ELR (cell line): ENCODE data around the gene RNF113B.

Experiments
- DNase-seq: peaks from one replicate; pipeline ENCODE4 v3.0.0-alpha.2; 2015; ENCODE audit warnings: low read depth

Gene RNF113B

DNA sequence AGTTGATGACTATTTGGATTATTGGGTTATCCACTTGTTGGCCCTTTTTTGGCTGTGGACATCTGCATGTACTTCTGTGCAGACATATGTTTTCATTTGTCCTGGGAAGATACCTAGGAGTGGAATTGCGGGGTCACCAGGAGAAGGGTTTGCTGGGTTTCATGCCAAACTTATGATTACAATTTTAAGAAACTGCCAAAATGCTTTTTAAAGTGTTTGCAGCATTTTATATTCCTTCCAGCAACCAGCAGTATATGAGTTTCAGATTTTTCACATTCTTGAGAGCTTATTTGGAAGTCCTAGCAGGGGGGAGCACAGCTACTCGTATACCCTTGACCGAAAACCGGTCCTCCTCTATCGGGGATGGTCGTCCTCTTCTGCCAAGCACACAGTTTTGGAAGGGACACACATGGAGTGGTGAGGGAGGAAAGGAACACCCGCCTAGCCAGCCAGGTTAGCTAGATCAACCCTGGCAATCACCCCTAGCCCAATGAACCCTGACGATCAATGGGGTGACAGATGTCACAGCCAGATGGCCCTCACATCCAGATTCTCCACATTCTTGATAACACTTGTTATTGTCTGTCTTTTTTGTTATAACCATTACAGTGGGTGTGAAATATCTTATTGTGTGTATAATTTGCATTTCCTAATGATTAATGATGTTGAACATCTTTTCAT lies 26.7 kb upstream of the RNF113B start:
- no peak for DNase-seq

DNA sequence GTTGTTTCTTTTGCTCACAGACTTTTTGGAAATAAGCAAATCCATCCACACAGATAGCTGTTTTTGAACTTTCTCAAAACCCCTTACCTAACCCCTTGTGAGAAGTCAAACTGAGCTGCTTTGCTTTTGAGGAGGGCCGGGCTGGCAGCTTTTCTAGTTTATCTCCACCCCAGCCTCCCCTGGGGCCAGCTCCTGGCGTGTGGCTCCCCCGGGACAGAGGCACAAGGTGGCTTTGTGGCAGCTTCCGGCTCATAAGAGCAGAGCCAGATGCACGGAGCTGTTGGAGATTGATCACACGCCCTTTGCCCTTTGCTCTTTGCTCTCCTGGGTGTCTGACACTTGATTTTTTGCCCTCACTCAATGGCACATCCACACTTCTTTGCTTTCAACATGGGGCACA lies 24.9 kb upstream of the RNF113B start:
- no peak for DNase-seq

DNA sequence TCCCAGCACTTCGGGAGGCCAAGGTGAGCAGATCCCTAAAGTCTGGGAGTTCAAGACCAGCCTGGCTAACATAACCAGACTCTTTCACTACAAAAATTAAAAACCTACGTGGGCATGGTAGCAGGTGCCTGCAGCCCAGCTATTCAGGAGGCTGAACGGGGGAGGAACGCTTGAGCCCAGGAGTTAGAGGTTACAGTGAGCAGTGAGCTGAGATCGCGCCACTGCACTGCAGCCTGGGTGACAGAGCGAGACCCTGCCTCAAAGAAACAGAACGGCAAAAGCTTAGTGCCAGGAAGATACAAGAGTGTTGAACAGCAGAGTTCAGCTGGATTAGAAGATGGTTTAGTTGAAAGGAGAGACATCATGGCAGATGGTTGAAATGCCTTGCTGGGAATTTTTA lies 24.1 kb upstream of the RNF113B start:
- no peak for DNase-seq

DNA sequence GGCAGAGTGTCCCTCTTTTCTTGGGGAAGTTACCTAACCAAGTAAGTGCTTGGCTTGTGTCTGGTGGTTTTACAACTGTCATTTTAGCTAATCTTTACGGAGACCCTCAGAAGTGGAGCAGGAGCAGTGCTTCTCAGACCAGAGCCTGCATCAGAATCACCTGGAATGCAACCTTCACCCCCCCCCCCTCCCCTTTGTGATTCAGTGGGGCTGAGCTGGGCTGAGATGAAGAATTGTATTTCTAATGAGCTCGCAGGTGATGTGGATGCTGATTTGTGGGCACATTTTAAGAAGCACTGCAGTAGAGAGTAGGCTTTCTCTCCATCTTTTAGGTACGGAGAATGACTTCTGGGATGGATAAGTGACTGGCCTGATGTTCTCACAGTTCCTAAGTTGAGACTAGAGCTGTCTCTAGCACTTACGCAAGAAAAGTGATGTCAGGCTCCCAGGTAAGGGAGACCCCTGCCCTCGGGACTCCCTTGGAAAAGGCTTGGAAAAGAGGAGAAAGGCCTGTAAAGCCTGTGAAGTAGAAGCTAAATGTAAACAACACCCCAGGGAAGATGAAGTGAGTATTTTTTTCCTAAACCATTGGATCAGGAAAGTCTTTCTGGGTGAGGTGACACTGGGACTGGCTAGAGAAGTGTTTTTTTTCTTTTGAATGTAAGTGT lies 23.3 kb upstream of the RNF113B start:
- DNase-seq: no peak

DNA sequence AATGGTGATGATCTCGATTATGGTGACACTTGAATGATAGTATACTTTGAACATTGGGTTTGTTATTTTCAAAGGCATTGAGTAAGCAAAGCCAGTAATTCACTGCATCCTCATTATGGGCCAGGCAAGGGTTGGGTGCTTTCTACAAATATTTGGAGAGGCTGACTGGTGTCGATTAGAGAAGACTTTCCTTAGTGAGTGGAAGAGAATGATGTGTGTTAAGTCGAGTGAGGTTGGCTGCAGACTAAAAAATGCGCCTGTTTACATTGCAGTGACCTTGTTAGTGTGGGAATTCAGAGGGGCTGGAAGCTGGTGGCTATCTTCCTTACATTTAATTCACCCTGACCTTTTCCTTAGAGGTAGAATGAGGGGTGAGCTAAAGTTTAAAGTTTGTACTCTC lies 22.4 kb upstream of the RNF113B start:
- no peak for DNase-seq

DNA sequence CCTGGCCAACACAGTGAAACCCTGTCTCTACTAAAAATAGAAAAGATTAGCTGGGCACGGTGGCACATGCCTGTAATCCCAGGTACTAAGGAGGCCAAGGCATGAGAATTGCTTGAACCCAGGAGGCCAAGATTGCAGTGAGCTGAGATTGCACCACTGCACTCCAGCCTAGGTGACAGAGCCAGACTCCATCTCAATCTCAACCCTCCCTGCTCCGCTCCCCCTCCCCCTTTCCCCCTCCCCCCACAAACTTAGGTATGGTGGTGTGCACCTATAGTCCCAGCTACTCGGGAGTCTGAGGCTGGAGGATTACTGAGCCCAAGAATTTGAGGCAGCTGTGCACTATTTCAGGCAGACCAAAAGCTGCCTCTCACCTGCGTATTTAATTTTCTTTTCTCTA lies 21.6 kb upstream of the RNF113B start:
- DNase-seq: no peak

DNA sequence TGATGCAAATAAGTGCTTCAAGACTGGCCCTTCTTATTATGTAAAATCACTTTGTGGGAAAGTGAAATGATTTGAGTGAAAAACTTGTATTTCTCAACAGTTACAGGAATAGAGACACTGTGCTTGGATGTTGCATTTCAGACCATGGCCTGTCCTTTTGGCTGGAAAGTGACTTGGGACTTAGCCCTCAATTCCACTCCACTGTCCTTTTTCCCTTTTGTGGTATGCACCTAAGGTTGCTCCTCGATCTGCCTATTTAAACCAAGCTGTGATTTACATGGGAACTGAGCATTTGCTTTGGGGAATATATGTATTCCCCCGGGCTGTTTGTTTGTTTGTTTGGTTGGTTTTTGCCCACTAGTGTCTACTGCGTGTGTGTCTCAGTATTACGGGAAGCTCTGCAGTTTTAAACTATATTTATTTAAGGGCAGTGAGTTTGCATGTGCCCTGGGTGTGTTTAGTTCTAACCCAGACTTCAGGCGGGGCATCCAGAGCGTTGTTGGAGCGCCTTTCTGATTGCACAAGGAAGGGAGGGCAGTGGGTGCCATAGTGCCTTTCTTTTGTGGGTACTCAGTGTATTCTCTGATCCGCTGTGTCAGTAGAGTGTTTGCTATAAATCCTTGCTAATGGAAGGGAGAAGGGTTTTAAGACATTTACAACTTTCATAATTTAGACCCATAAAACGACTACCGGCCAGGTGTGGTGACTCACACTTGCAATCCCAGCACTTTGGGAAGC lies 18.2 kb upstream of the RNF113B start:
- no peak for DNase-seq

DNA sequence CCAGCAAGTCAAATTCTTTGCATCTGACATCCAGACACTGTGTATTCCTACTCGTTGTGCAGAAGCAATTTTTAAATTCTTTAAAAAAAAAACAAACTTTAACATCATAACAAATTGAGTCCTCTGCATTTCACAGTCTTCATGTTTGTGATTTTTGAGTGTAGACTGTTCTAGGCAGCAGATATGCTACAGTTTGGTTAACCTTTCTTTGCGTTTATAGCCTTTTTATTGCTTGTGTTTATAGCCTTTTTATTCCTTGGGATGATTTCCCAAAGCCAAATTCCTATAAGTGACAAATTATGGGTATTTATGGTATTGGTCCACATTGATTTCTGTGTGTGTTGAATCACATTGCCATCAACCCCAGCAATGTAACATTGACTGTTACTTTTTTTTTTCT lies 14.9 kb upstream of the RNF113B start:
- DNase-seq: no peak

DNA sequence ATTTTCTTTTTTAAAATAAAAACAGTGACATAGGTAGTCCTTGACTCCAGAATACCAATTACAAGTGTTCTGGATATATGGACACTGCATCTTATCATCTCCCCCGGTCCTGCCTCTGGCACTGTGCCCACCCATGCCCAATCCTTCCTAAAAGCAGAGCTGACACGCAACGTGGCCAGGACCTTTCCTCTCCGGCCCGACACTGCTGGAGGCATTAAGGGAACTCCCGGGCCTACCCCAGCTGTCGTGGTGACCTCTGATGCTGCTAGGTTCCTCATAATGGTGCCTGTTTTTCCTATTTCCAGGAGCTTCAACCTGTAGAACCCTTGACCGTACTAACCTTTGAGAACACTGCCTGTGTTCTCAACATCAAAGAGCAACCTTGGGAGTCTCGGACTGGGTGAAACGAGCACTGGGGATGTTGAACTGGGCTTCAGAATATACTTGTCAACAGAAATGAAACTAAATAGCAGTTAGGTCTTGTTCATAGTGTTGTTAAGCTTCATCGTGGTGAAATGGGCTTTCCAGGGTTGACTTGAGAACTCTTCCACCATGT lies 13.9 kb upstream of the RNF113B start:
- DNase-seq: no peak

DNA sequence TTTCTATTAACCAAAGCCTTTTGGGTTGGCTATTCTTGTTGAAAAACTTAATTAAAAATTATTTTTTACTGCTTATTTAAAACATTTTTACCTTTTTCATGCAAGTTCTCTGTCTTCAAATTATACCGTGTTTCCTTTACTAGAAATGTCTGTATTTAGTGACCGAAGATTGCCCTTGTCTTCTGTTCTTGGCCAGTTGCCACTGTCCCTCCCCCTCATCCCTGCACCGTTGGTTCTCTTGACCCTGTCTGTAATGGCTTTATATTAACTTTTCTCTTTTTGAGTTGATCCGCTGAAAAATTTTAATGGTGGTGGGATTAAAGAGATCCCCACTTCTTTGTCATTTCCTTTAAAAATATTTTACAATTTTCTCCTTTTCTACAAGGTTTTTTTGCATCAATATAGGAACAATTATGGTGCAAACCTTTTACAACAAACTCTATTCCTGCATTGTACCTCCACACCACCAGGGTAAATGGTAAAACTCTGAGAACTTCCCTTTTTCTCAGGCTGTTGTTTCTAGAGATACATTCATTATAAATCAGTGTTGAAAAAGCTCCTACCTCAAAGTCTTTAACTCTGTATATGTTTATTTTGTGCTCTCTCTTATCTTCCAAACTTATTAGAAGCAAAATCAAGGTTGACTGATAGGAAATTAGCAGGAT lies 12.9 kb upstream of the RNF113B start:
- no peak for DNase-seq

DNA sequence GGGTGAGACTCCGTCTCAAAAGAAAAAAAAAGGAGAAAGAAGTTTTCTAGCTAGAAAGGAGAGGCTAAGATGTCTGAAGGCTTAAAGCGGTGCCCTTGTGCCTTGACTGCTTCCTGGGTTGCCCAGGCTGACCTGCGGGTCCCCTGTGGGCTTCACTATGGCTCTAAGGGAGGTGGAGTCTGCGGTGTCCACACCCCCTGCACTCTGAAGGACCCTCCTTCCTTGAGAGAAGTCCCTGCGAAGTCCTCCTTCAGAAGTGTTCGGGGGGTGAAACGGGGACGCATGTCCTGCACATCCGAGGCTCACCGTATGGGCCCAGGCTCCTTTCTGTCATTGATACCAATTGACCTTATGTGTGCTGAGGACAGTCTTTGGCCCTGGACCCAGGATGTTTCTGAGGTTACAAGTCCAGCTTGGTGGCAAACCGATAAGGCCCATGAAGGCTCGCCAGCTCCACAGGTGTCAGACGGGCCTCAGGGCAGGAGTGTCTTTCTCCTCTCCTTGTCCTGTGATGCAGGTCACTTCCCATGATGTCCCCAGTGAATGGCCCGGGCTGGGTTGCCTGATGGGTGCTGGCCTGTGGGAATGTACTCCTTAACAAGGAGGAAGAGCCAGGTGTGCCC lies 11.6 kb upstream of the RNF113B start:
- DNase-seq: no peak

DNA sequence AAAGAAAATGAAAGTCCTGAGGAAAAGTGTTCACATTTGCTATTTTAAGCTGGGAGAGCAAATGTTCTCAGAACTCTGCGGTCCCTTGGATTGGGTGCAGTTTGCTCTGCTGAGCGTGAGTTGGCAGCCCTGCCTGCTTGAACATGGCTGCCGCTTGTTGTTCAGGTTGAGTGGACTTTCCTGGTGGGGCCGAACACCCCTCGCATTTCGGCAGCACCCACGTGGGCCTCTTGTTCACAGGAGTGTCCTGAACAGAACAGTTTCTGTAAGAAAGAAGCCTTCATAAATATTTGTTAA lies 10.8 kb upstream of the RNF113B start:
- DNase-seq: no peak

DNA sequence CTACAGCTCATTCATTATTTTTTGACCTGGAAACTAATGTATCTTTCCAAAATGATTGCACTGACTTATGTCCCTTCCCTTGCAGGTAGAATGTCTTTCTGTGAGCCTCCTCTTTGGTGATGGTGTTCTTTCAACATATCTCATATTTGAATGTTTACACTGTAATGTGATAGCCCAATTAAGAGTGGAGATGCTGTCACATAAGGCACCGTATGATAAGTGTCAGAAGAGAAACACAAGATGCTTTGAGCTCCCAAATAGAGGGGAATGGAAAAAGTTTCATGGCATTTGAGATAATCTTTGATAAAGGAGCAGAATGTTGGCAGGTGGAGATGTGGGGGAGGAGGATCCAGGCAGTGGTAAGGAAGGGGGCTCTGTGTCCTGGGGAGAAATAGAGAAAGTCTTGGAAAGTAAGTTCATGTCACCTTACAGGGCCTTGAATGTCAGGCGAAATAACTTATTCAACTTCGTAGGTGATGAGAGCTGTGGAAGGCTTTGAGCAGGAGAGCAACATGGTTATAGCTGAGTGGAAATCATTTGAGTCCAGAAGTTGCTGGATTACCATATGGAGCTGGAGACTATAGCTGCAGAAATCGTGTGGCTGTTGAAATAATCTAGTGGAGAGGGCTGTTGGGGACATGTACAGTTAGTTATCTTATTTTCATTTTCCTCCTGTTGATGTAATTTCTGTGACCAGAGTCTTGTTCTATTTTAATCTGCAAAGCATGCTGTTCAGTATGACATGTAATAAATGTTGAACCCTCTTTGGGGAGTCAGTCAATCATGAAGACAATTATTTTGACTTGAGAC lies 10.3 kb upstream of the RNF113B start:
- DNase-seq: no peak

DNA sequence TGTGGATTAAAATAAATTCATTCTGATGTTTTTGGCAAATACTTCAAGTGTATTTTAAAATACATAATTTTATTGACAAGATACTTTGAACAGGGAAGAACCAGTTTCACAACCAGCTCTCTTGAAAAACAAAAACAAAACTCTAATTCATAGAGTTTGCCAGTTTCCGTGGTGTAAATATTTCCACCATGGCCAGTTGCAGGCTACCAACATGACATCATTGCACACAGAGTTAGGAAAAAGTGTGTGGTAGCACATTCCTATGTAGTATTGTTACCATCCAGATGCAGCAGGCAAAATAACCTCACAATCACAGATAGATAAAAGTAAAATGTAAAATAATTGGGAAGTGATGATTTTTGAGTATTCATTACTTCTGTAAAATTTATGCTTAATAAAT lies 7.7 kb upstream of the RNF113B start:
- no peak for DNase-seq

DNA sequence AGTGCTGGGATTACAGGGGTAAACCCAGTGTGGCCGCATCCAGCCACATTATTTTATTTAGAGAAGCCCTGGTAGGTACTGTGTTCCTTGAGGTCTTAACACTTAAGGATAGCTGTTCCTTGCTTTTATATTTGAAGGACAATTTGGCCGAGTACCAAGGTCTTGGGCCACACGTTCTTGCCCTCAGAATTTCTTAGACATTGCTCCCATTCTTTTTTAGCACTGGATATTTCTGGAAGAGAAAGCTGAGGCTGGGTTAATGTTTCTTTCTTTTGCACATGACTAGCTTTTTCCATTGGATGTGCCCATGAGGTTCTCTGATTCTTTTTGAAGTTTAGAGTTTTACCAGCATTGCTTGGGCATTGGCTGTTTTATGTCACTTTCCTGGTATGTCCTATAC lies 5.5 kb upstream of the RNF113B start:
- DNase-seq: no peak

DNA sequence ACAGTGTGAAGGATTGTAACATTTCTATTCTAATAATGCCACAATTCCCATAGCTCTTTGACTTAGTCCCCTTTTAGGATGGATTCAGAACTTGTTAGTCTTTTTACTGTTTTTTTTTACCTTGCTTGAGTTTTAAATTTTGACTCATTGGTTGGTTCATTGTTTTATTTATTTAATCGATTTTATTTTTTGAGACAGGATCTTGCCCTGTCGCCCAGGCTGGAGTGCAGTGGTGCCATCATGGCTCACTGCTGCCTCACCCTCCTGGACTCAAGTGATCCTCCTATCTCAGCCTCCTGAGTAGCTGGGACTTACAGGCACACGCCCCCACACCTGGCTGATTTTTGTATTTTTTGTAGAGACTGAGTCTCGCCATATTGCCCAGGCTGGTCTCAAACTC lies 5.1 kb upstream of the RNF113B start:
- DNase-seq: no peak

DNA sequence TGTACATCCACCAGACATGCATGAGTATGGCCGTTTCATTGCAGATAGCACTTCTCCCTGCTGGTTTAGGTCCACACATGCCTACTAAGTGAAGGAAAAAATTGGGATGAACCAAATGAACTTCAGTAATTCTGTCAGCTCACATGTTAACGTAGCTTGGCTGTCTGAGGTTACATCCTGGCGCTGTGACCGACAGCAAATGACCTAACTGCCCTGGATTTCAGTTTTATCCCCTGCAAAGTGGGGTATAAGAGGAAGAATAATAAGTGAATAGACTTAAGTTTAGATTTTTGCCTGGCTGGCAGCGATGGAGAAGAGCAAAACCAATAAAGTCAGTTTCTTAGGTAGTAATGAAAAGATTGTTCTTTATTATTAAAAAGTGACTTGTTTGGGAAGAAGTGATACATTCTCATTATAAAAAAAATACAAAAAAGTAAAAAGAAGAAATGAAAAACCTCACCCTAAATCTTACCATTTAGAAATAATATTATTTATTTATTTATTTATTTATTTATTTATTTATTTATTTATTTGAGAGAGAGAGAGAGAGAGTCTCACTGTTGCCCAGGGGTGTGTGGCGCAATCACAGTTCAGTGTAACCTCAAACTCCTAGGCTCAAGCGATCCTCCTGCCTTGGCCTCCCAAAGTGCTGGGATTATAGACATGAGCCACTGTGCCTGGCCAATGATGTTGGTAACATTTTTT lies 4.2 kb upstream of the RNF113B start:
- no peak for DNase-seq

DNA sequence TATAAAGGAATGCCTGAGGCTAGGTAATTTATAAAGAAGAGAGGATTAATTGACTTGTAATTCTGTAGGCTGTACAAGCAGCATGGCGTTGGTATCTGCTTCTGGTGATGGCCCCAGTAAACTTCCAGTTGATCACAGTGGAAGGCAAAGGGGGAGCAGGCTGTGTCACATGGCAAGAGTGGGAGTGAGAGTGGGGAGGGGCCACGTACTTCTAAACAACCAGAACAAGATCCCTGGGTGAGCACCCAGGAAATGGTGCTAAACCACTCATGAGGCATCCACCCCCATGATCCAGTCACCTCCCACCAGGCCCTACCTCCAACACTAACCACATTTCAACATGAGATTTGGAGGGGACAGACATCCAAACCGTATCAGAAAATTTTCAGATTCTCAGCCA lies 3.0 kb upstream of the RNF113B start:
- peak; percentile 37 for DNase-seq

DNA sequence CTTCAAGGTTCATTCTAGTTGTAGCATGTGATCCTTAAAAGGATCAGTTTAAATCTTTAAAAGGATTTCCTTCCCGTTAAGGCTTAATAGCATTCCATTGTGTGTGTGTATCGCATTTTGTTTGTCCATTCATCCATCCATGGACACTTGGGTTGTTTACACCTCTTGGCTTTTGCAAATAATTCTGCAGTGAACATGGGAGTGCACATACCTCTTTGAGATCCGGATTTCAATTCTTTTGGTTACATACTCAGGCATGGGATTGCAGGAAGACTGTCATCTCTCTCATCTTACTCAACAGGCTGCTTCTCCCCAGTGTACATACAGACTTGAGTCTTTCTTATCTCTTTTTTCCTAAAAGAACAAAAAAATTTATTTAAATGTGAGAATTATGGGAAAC lies 1.2 kb downstream of the RNF113B start:
- DNase-seq: no peak

DNA sequence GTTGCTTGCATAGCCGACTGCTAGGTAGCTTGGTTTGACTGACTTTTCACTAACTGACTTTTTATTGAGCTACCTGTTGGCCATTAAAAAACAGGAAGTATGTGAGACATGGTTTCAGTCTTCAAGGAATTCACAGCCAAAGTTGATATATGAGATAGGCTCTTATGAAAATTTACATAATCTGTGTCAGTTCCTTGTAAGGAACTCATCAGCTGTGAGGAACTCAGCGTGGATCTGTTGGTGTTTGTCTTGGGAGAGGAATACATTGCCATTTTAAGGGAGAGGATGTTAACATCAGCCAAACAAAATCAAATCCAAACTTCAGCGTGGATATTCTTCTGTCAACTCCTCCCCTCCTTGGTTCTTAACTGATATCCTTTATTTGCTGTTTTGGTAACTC lies 2.0 kb downstream of the RNF113B start:
- peak; percentile 20 for DNase-seq

DNA sequence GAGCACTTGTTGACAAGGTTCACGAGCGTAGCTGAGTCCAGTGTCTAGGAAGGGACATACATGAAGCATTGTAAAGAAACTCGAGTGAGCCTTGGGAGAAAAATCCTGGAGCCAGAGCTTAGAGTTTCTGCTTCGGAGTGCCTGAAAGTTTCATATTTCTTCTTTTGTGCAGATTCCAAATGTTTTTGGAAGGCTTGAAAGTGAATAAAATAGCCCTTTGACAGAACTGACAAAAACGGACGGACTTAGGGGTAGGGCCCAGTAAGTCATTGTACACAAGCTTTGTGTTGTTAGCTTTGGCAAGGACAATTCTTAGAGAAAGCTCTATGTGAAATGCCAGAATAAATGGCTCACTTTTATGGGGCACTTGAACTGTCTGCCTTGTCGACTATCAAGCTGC lies 2.8 kb downstream of the RNF113B start:
- DNase-seq: no peak
